Measurements from ENCODE around the gene ARHGAP42. TPM values are rescaled to one million over a fixed set of nuclear protein-coding genes. Genes with fewer than 3 reads are reported as not detected.

The ARHGAP42 gene
- total and polyA plus RNA-seq, 2 of the 4 experiments (the other 2 are of a cell fraction), result 2.9 to 7.3 TPM

- Histone ChIP-seq H3K9me1 (ENCODE audit: insufficient read depth, low read length) (no peaks in the 10 kb centered on the region), H4K5ac (ENCODE audit: low read depth, low read length) (no peak overlapping the region), H3K4me1 (ENCODE audit: control insufficient read depth, insufficient read depth, low read length) (peaks cover 1% of the 10 kb centered on the region; the same call in 1 of the 2 replicates), H2BK15ac (ENCODE audit: low read depth, low read length) (no peak overlapping the region), H3K14ac (replicated peaks; ENCODE audit: low read depth, low read length) (no peak overlapping the region), H2AK5ac (ENCODE audit: low read depth, low read length) (no peak overlapping the region), H2AK9ac (replicated peaks; ENCODE audit: low read depth, low read length, poor library complexity) (no peak overlapping the region), H3K79me1 (ENCODE audit: low read depth in 1 of 2, low read length in 2 of 2) (peaks cover 0 to 11% of the 10 kb centered on the region in 2 experiments; a peak in 2 of 4 replicates), H3K18ac (ENCODE audit: low read depth, low read length) (no peak overlapping the region), H4K91ac (ENCODE audit: insufficient read depth, low read depth, low read length) (no peak overlapping the region), H2BK5ac (ENCODE audit: low read depth, low read length, poor library complexity, severe bottlenecking) (no peak overlapping the region), H3K56ac (ENCODE audit: extremely low read depth, insufficient read depth, low read length) (no peak overlapping the region), H2BK20ac (ENCODE audit: low read depth, low read length) (no peak overlapping the region), H3K23ac (ENCODE audit: low read depth, low read length) (no peak overlapping the region), H3K4me3 (ENCODE audit: insufficient read depth, low read depth, low read length) (no peak overlapping the region), H3K4ac (ENCODE audit: low read depth, low read length) (no peak overlapping the region), H2BK120ac (ENCODE audit: low read depth, low read length) (no peak overlapping the region), H3K9me3 (ENCODE audit: control insufficient read depth, insufficient read depth, low read length) (no peaks in the 10 kb centered on the region), H3K27me3 (ENCODE audit: control insufficient read depth, insufficient read depth, low read length) (no peaks in the 10 kb centered on the region), H4K20me1 (ENCODE audit: insufficient read depth, low read length) (no peaks in the 10 kb centered on the region), H3K27ac (ENCODE audit: insufficient read depth, low read length) (no peak overlapping the region), H4K8ac (ENCODE audit: low read depth in 2 of 2, low read length in 2 of 2) (no peak overlapping the region), H2AFZ (replicated peaks; ENCODE audit: low read length, poor library complexity) (no peak overlapping the region), H3K36me3 (ENCODE audit: control insufficient read depth, insufficient read depth, low read length) (no peaks in the 10 kb centered on the region), H3K9ac (ENCODE audit: low read depth, low read length) (no peak overlapping the region), H3K4me2 (ENCODE audit: low read depth, low read length) (no peak overlapping the region)
- DNase-seq (no peak), ATAC-seq (ENCODE audit: low read depth) (no peak)
- dilution Hi-C loops (cut with HindIII; ENCODE audit: low sequenced_read_pairs, unreplicated experiment) (no loop called here), intact Hi-C loops (cut with micrococcal nuclease) (no loop called here), in situ Hi-C loops (cut with MboI; ENCODE audit: low sequenced_read_pairs) (no loop called here)
- no peak for TF ChIP-seq MAZ (IDR thresholded peaks at IDR 0.05; ENCODE audit: borderline replicate concordance, low read depth, low read length)
- no peak for TF ChIP-seq RFX5 (IDR thresholded peaks at IDR 0.05; ENCODE audit: low read depth, low read length)
- no peak for TF ChIP-seq FOS (IDR thresholded peaks at IDR 0.05; ENCODE audit: low read depth, low read length)
- TF ChIP-seq, protein P1, sequence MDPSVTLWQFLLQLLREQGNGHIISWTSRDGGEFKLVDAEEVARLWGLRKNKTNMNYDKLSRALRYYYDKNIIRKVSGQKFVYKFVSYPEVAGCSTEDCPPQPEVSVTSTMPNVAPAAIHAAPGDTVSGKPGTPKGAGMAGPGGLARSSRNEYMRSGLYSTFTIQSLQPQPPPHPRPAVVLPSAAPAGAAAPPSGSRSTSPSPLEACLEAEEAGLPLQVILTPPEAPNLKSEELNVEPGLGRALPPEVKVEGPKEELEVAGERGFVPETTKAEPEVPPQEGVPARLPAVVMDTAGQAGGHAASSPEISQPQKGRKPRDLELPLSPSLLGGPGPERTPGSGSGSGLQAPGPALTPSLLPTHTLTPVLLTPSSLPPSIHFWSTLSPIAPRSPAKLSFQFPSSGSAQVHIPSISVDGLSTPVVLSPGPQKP (IDR thresholded peaks at IDR 0.05; ENCODE audit: borderline replicate concordance, low read depth, low read length), result no peak
- no peak for TF ChIP-seq RCOR1 (IDR thresholded peaks at IDR 0.05; ENCODE audit: insufficient replicate concordance, low read length)
- TF ChIP-seq RAD21 (IDR thresholded peaks at IDR 0.05; ENCODE audit: low read length), result no peak
- no peak for TF ChIP-seq BHLHE40 (IDR thresholded peaks at IDR 0.05; ENCODE audit: low read depth, low read length)
- WGBS, 2 experiments (ENCODE audit: extremely low coverage in 2 of 2, insufficient read length in 1 of 2), result no CpG with 5 or more reads among the region's 2 CpGs
- BruUV-seq (replicated peaks), result no TSS peak
- ChIA-PET POLR2A (ENCODE audit: unreplicated experiment) (interaction anchor here (0.8 kb wide), 1 partner anchor 133 kb away, joined by 11 read pairs; no protein-coding TSS in a partner anchor), CTCF (interaction anchor here (0.6 to 0.7 kb wide), 2 partner anchors 28 to 67 kb away, joined by 3 read pairs; no protein-coding TSS in a partner anchor)
Measured at GRCh38 chr11:100821198-100821597, 134.1 kb downstream of the ARHGAP42 start.

Measured in IMR-90 (cell line).